HepG2 (cell line): ENCODE results near the gene DNMT3A. TPM values are rescaled to one million over a fixed set of nuclear protein-coding genes. Genes with fewer than 3 reads are reported as not detected.

Source experiments
- HDAC6 ChIP-seq: fragments of 200-600 bp; sonication (generic); IDR thresholded peaks from 2 replicates; pipeline ENCODE4 v1.7.0; 2017; ENCODE audit warnings: mild to moderate bottlenecking, antibody characterized with exemption, low read length, low read depth
- KLF6 ChIP-seq: IDR thresholded peaks from 2 replicates; pipeline ENCODE4 v1.8.0; 2016; ENCODE audit warnings: missing biosample characterization, missing genetic modification reagents
- PHF21A ChIP-seq: sonication (generic); formaldehyde crosslinking; IDR thresholded peaks from 2 replicates; pipeline ENCODE4 v1.5.0; 2020; ENCODE audit warnings: mild to moderate bottlenecking, missing genetic modification reagents
- RAD21 ChIP-seq: fragments of 450-650 bp; formaldehyde crosslinking; IDR thresholded peaks from 2 replicates; pipeline ENCODE4 v1.5.0; 2020; ENCODE audit warnings: mild to moderate bottlenecking
- REPIN1 ChIP-seq: sonication (generic); formaldehyde crosslinking; IDR thresholded peaks from 2 replicates; pipeline ENCODE4 v1.8.0; 2022; ENCODE audit warnings: missing genetic modification reagents, low read depth, mild to moderate bottlenecking, borderline replicate concordance
- SMC3 ChIP-seq: IDR thresholded peaks from 2 replicates; pipeline ENCODE4 v1.6.1; 2011; ENCODE audit warnings: low read length, improper control_type of control experiment
- SRSF1 ChIP-seq: fragments of 200-400 bp; formaldehyde crosslinking; optimal IDR thresholded peaks from 2 replicates; pipeline ENCODE3; 2017; ENCODE audit warnings: mild to moderate bottlenecking, low read depth, low read length, moderate library complexity
- STAG1 ChIP-seq: sonication (generic); formaldehyde crosslinking; IDR thresholded peaks from 2 replicates; pipeline ENCODE4 v1.4.0; 2020; ENCODE audit warnings: missing genetic modification reagents
- TARDBP ChIP-seq: sonication (generic); formaldehyde crosslinking; IDR thresholded peaks from 2 replicates; pipeline ENCODE4 v1.8.0; 2022; ENCODE audit warnings: mild to moderate bottlenecking, missing genetic modification reagents
- ZNF263 ChIP-seq: sonication (generic); formaldehyde crosslinking; IDR thresholded peaks from 2 replicates; pipeline ENCODE4 v1.4.0; 2020; ENCODE audit warnings: missing genetic modification reagents
- ZNF274 ChIP-seq: sonication (generic); formaldehyde crosslinking; IDR thresholded peaks from 2 replicates; pipeline ENCODE4 v1.5.1; 2020; ENCODE audit warnings: mild to moderate bottlenecking, missing genetic modification reagents
- ZNF432 ChIP-seq: sonication (generic); formaldehyde crosslinking; IDR thresholded peaks from 2 replicates; pipeline ENCODE4 v1.5.0; 2020; ENCODE audit warnings: missing genetic modification reagents, mild to moderate bottlenecking, borderline replicate concordance
- ZNF598 ChIP-seq: sonication (generic); formaldehyde crosslinking; IDR thresholded peaks from 2 replicates; pipeline ENCODE4 v1.5.1; 2020; ENCODE audit warnings: mild to moderate bottlenecking, missing genetic modification reagents, borderline replicate concordance
- ZNF768 ChIP-seq: sonication (generic); formaldehyde crosslinking; IDR thresholded peaks from 2 replicates; pipeline ENCODE4 v1.4.0; 2020; ENCODE audit warnings: missing genetic modification reagents
- polyA plus RNA-seq, 8 experiments: library from polyadenylated mRNA; depleted of rRNA in 3 of 8; stranded (reverse) in 7 of 8; unstranded in 1 of 8; fragments of >200 nt; fragmentation: Illumina TruSeq in 4 of 8; extraction: Trizol in 4 of 8; gene quantifications; 2 replicates each; pipeline versions ENCODE4 v1.2.1 to v1.2.3, GENCODE V29; 2011 to 2016; ENCODE audit warnings: low read depth in 4 of 8, missing spikeins in 1 of 8, mixed read lengths in 1 of 8; ENCODE audit not compliant: insufficient read depth in 1 of 8
- total RNA-seq, 5 experiments: library from RNA; depleted of rRNA; stranded (reverse); fragments of >200 nt; fragmentation: Illumina TruSeq; extraction: Trizol; gene quantifications; 2 replicates each; pipeline ENCODE4 v1.2.3, GENCODE V29; 2016; ENCODE audit warnings: low read depth in 1 of 5
- TF ChIP-seq, protein P1 (sequence below): sonication (generic); formaldehyde crosslinking; IDR thresholded peaks from 2 replicates; pipeline ENCODE4 v1.5.0; 2020; ENCODE audit warnings: mild to moderate bottlenecking, missing genetic modification reagents, moderate library complexity
- TF ChIP-seq, protein P2 (sequence below): sonication (generic); formaldehyde crosslinking; IDR thresholded peaks from 2 replicates; pipeline ENCODE4 v1.5.0; 2020; ENCODE audit warnings: mild to moderate bottlenecking, missing genetic modification reagents, borderline replicate concordance

The DNMT3A gene
- total and polyA plus RNA-seq, 2 of the 13 experiments (the other 11 are each of a cell fraction or from before 2014, with no cell fraction given): 14.7 to 29.1 TPM

DNA sequence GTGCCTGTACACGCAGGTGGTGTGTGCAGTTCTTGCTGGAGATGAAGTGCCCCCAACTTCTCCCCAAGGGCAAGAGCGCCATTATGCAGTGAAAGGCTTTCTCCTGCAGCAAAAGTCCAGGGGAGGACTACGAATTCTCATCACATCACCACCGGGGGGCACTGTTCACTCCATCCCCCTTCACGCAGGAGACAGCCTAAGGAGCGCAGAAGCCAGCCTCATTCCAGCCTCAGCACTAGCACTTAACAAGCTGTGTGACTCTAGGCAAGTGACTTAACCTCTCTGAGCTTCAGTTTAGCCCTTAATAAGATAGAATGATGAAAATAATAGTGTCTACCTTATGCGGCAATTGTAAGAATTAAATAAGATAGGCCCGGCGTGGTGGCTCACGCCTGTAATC lies 32.3 kb downstream of the DNMT3A start (continued):
- TF ChIP-seq PHF21A (CRISPR knock-in tag) (no peak), STAG1 (CRISPR knock-in tag) (peak; percentile 81), SMC3 (peak; percentile 72; the same call in 1 of the 2 replicates), TARDBP (CRISPR knock-in tag) (peak; percentile 57; the same call in 1 of the 2 replicates), RAD21 (peak; percentile 60; the same call in 1 of the 2 replicates), ZNF274 (CRISPR knock-in tag) (0 out of 2 replicates have a peak, but pooled peaks have one; percentile 34), KLF6 (CRISPR knock-in tag) (no peak), ZNF432 (CRISPR knock-in tag) (no peak), HDAC6 (no peak), SRSF1 (no peak), ZNF768 (CRISPR knock-in tag) (peak; percentile 94; the same call in 1 of the 2 replicates), REPIN1 (CRISPR knock-in tag) (peak; percentile 72; the same call in 1 of the 2 replicates), ZNF598 (peak; percentile 73; the same call in 1 of the 2 replicates), ZNF263 (CRISPR knock-in tag) (0 out of 2 replicates have a peak, but pooled peaks have one; percentile 11)
- TF ChIP-seq, protein P1, sequence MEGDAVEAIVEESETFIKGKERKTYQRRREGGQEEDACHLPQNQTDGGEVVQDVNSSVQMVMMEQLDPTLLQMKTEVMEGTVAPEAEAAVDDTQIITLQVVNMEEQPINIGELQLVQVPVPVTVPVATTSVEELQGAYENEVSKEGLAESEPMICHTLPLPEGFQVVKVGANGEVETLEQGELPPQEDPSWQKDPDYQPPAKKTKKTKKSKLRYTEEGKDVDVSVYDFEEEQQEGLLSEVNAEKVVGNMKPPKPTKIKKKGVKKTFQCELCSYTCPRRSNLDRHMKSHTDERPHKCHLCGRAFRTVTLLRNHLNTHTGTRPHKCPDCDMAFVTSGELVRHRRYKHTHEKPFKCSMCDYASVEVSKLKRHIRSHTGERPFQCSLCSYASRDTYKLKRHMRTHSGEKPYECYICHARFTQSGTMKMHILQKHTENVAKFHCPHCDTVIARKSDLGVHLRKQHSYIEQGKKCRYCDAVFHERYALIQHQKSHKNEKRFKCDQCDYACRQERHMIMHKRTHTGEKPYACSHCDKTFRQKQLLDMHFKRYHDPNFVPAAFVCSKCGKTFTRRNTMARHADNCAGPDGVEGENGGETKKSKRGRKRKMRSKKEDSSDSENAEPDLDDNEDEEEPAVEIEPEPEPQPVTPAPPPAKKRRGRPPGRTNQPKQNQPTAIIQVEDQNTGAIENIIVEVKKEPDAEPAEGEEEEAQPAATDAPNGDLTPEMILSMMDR (CRISPR knock-in tag): peak; percentile 74
- TF ChIP-seq, protein P2, sequence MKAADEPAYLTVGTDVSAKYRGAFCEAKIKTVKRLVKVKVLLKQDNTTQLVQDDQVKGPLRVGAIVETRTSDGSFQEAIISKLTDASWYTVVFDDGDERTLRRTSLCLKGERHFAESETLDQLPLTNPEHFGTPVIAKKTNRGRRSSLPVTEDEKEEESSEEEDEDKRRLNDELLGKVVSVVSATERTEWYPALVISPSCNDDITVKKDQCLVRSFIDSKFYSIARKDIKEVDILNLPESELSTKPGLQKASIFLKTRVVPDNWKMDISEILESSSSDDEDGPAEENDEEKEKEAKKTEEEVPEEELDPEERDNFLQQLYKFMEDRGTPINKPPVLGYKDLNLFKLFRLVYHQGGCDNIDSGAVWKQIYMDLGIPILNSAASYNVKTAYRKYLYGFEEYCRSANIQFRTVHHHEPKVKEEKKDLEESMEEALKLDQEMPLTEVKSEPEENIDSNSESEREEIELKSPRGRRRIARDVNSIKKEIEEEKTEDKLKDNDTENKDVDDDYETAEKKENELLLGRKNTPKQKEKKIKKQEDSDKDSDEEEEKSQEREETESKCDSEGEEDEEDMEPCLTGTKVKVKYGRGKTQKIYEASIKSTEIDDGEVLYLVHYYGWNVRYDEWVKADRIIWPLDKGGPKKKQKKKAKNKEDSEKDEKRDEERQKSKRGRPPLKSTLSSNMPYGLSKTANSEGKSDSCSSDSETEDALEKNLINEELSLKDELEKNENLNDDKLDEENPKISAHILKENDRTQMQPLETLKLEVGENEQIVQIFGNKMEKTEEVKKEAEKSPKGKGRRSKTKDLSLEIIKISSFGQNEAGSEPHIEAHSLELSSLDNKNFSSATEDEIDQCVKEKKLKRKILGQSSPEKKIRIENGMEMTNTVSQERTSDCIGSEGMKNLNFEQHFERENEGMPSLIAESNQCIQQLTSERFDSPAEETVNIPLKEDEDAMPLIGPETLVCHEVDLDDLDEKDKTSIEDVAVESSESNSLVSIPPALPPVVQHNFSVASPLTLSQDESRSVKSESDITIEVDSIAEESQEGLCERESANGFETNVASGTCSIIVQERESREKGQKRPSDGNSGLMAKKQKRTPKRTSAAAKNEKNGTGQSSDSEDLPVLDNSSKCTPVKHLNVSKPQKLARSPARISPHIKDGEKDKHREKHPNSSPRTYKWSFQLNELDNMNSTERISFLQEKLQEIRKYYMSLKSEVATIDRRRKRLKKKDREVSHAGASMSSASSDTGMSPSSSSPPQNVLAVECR: 0 out of 2 replicates have a peak, but pooled peaks have one; percentile 16
